Endothelial cell of umbilical vein (primary cell): ENCODE data around the gene ANKRD60. TPM values are rescaled to one million over a fixed set of nuclear protein-coding genes. Genes with fewer than 3 reads are reported as not detected.

Experiments
- BruUV-seq: library from RNA; stranded (reverse); fragments of 400-500 nt; replicated peaks from 2 replicates; lab custom pipeline; 2021; lab: Mats Ljungman, UMichigan
- CTCF ChIA-PET: fragments of 300-600, 350-600 bp; sonication (Branson Sonifier 250); formaldehyde crosslinking; loops from one replicate; lab custom pipeline; 2021; ENCODE audit warnings: antibody characterized with exemption, inconsistent platforms; lab: Charles Lee
- POLR2A ChIA-PET: fragments of 300-600, 350-600 bp; sonication (Branson Sonifier 250); formaldehyde crosslinking; loops from one replicate; lab custom pipeline; 2021; ENCODE audit warnings: antibody characterized with exemption, inconsistent platforms; lab: Charles Lee
- DNase-seq: peaks from one replicate; pipeline ENCODE4 v3.0.0-alpha.2; 2011; ENCODE audit warnings: low read depth, low spot score
- FAIRE-seq: peaks from 2 replicates; lab custom pipeline; 2011; peaks lifted over from hg19 to GRCh38; lab: Jason Lieb, UNC
- H2AFZ ChIP-seq: 2 replicates; pipeline ENCODE4 v1.6.0; 2012; ENCODE audit warnings: low read depth, low read length, control low read depth, inconsistent platforms
- H3K27ac ChIP-seq: 2 replicates; pipeline ENCODE4 v1.5.1; 2011; ENCODE audit warnings: low read depth, mild to moderate bottlenecking, control low read depth, low read length, moderate library complexity; ENCODE audit not compliant: insufficient read depth
- H3K27me3 ChIP-seq, 2 experiments: 2 replicates each; pipeline versions ENCODE4 v1.6.0 to v1.6.1; 2011; ENCODE audit warnings: low read length in 2 of 2, mixed read lengths in 1 of 2; ENCODE audit not compliant: control insufficient read depth in 2 of 2, insufficient read depth in 2 of 2
- H3K36me3 ChIP-seq, 2 experiments: 2 replicates in 1 of 2; 3 replicates in 1 of 2; pipeline ENCODE4 v1.5.1; 2011; ENCODE audit warnings: low read length in 2 of 2, mild to moderate bottlenecking in 1 of 2, moderate library complexity in 1 of 2; ENCODE audit not compliant: control insufficient read depth in 2 of 2, insufficient read depth in 2 of 2; ENCODE audit errors: extremely low read depth in 1 of 2
- H3K4me1 ChIP-seq: 3 replicates; pipeline ENCODE4 v1.5.1; 2011; ENCODE audit warnings: mild to moderate bottlenecking, low read length; ENCODE audit not compliant: control insufficient read depth, insufficient read depth; ENCODE audit errors: extremely low read depth
- H3K4me2 ChIP-seq: 2 replicates; pipeline ENCODE4 v1.6.1; 2011; ENCODE audit warnings: low read length, control low read depth, mixed read lengths; ENCODE audit not compliant: insufficient read depth
- H3K4me3 ChIP-seq, 3 experiments: fragments of 200-600 bp in 1 of 3; sonication (generic), shearing (Covaris generic) in 1 of 3; replicated peaks in 1 of 3; 2 replicates each; pipeline ENCODE4 v1.5.1; 2011 to 2016; ENCODE audit warnings: control low read depth in 3 of 3, low read length in 3 of 3, mild to moderate bottlenecking in 2 of 3, inconsistent platforms in 1 of 3, low read depth in 1 of 3, moderate library complexity in 1 of 3; ENCODE audit not compliant: insufficient read depth in 1 of 3
- H3K79me2 ChIP-seq: 2 replicates; pipeline ENCODE4 v1.6.0; 2012; ENCODE audit warnings: low read length, inconsistent platforms; ENCODE audit not compliant: control insufficient read depth, insufficient read depth
- H3K9ac ChIP-seq: replicated peaks from 2 replicates; pipeline ENCODE3; 2011; ENCODE audit warnings: low read length, control low read depth; ENCODE audit not compliant: insufficient read depth; ENCODE audit errors: extremely low read depth
- H3K9me1 ChIP-seq: replicated peaks from 3 replicates; pipeline ENCODE4 v1.6.0; 2011; ENCODE audit warnings: mild to moderate bottlenecking, low read length; ENCODE audit not compliant: control insufficient read depth, insufficient read depth; ENCODE audit errors: extremely low read depth
- H3K9me3 ChIP-seq: replicated peaks from 2 replicates; pipeline ENCODE4 v1.5.1; 2012; ENCODE audit warnings: low read length, inconsistent platforms; ENCODE audit not compliant: control insufficient read depth, insufficient read depth
- H4K20me1 ChIP-seq: replicated peaks from 2 replicates; pipeline ENCODE3; 2011; ENCODE audit warnings: mild to moderate bottlenecking, low read length; ENCODE audit not compliant: control insufficient read depth, insufficient read depth; ENCODE audit errors: extremely low read depth
- EZH2 ChIP-seq: IDR thresholded peaks from 2 replicates; pipeline ENCODE4 v1.6.1; 2012; ENCODE audit warnings: borderline replicate concordance, low read depth, mild to moderate bottlenecking, moderate library complexity, low read length, inconsistent platforms; ENCODE audit not compliant: severe bottlenecking
- FOS ChIP-seq: IDR thresholded peaks from 2 replicates; pipeline ENCODE4 v1.6.1; 2011; ENCODE audit warnings: mild to moderate bottlenecking, low read length, moderate library complexity, borderline replicate concordance; ENCODE audit not compliant: insufficient read depth
- GATA2 ChIP-seq: IDR thresholded peaks from 2 replicates; pipeline ENCODE4 v1.7.0; 2011; ENCODE audit warnings: low read depth, mild to moderate bottlenecking, moderate library complexity, mixed read lengths, low read length; ENCODE audit not compliant: insufficient read length, insufficient read depth
- JUN ChIP-seq: IDR thresholded peaks from 2 replicates; pipeline ENCODE4 v1.6.1; 2011; ENCODE audit warnings: borderline replicate concordance, low read depth; ENCODE audit not compliant: insufficient read length, insufficient read depth
- MYC ChIP-seq: IDR thresholded peaks from one replicate; pipeline ENCODE4 v1.6.1; 2011; ENCODE audit warnings: mild to moderate bottlenecking, low read depth, low read length
- POLR2A ChIP-seq: IDR thresholded peaks from 2 replicates; pipeline ENCODE4 v1.6.1; 2012; ENCODE audit warnings: low read depth, mild to moderate bottlenecking, control low read depth, low read length
- POLR2AphosphoS5 ChIP-seq: IDR thresholded peaks from 2 replicates; pipeline ENCODE4 v1.6.1; 2012; ENCODE audit warnings: low read depth, mild to moderate bottlenecking, control low read depth, low read length, moderate library complexity; ENCODE audit not compliant: insufficient read depth
- dilution Hi-C: fragments of 300-500 bp; cut with MboI; formaldehyde crosslinking; loops from one replicate; pipeline ENCODE4 v1.15.0; 2019; ENCODE audit warnings: low sequenced_read_pairs; ENCODE audit not compliant: extremely low pct_ligation_motif_present
- intact Hi-C: fragments of 100-400 bp; cut with micrococcal nuclease; formaldehyde crosslinking; loops from one replicate; pipeline ENCODE4 v1.10.0; 2022
- polyA plus RNA-seq, 4 experiments: library from polyadenylated mRNA; depleted of rRNA in 3 of 4; stranded (reverse) in 3 of 4; unstranded in 1 of 4; fragments of >200 nt; gene quantifications; 2 replicates each; pipeline versions ENCODE4 v1.2.1 to v1.2.3, GENCODE V29; 2011 to 2012; ENCODE audit warnings: missing spikeins in 1 of 4
- total RNA-seq: library from RNA; stranded (reverse); gene quantifications from 2 replicates; pipeline ENCODE4 v1.2.3, GENCODE V29; 2021
- TF ChIP-seq, protein P1 (sequence below), 2 donors: IDR thresholded peaks; 1 replicate in 1 of 2; 2 replicates in 1 of 2; pipeline ENCODE4 v1.5.1; 2011; ENCODE audit warnings: low read length in 2 of 2, mild to moderate bottlenecking in 2 of 2, moderate library complexity in 2 of 2, control low read depth in 1 of 2, inconsistent platforms in 1 of 2, low read depth in 1 of 2; ENCODE audit not compliant: insufficient read depth in 1 of 2; ENCODE audit errors: extremely low read depth in 1 of 2
- TF ChIP-seq, protein P2 (sequence below): IDR thresholded peaks from 2 replicates; pipeline ENCODE4 v1.6.1; 2011; ENCODE audit not compliant: insufficient read depth, insufficient read length

ANKRD60 gene
- total and polyA plus RNA-seq, 2 donors (not counting 3 experiments of a cell fraction or from before 2014, with no cell fraction given) = not detected

DNA sequence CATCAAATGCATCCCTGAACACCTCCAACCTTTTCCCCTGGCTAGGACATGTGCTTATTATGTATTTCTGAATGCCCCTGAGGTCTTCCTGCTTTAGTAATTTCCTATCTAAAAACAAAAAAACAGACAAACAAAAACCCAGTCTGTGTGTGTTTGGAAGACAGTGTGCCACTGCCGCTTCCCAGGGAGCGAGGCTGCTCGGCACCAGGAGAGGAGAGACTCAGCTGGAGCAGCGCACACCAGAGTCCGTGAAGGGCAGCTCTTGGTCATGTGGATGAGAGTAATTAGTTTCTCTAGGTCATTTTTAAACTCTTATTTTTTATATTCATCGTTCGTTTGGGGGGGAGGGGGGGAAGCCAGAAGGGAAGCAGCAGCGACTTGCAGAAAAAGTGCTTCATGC, 10.0 kb upstream of the ANKRD60 start:
- H3K4me1 ChIP-seq = peaks cover 13% of the 10 kb centered on the region
- intact Hi-C loops (loop anchor here (5.0 to 10.0 kb wide), 3 partner anchors 149 to 986 kb away; partner anchors contain the start of genes GNAS, GNAS-AS1 and VAPB), dilution Hi-C loops (loop anchor here (25.0 kb wide), 3 partner anchors 224 to 599 kb away; partner anchors contain the start of gene STX16)
- H2AFZ ChIP-seq = no peak overlapping the region
- no TSS peak for BruUV-seq
- no peak for DNase-seq
- no peaks in the 10 kb centered on the region for H4K20me1 ChIP-seq
- H3K79me2 ChIP-seq = no peaks in the 10 kb centered on the region
- no peak overlapping the region for H3K27ac ChIP-seq
- H3K27me3 ChIP-seq = no peaks in the 10 kb centered on the region
- H3K4me2 ChIP-seq = no peak overlapping the region
- no peak for FAIRE-seq
- H3K4me3 ChIP-seq = no peak overlapping the region
- ChIA-PET CTCF (interaction anchor here (1.2 to 3.1 kb wide), 4 partner anchors 8 to 150 kb away, joined by 3 to 8 read pairs (median 8); partner anchors contain the start of gene VAPB), POLR2A (no interaction called here)
- H3K9me1 ChIP-seq = no peaks in the 10 kb centered on the region
- TF ChIP-seq FOS (no peak), EZH2 (no peak), POLR2A (no peak), GATA2 (no peak), MYC (no peak), POLR2AphosphoS5 (no peak), JUN (no peak)
- TF ChIP-seq, protein P1, sequence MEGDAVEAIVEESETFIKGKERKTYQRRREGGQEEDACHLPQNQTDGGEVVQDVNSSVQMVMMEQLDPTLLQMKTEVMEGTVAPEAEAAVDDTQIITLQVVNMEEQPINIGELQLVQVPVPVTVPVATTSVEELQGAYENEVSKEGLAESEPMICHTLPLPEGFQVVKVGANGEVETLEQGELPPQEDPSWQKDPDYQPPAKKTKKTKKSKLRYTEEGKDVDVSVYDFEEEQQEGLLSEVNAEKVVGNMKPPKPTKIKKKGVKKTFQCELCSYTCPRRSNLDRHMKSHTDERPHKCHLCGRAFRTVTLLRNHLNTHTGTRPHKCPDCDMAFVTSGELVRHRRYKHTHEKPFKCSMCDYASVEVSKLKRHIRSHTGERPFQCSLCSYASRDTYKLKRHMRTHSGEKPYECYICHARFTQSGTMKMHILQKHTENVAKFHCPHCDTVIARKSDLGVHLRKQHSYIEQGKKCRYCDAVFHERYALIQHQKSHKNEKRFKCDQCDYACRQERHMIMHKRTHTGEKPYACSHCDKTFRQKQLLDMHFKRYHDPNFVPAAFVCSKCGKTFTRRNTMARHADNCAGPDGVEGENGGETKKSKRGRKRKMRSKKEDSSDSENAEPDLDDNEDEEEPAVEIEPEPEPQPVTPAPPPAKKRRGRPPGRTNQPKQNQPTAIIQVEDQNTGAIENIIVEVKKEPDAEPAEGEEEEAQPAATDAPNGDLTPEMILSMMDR (IDR thresholded peaks at IDR 0.05; ENCODE audit: extremely low read depth in 1 of 2, insufficient read depth in 1 of 2, low read depth in 1 of 2, low read length in 2 of 2) = no peak
- TF ChIP-seq, protein P2, sequence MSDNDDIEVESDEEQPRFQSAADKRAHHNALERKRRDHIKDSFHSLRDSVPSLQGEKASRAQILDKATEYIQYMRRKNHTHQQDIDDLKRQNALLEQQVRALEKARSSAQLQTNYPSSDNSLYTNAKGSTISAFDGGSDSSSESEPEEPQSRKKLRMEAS = no peak
- peaks cover 5 to 11% of the 10 kb centered on the region in 2 experiments for H3K36me3 ChIP-seq
- no peak overlapping the region for H3K9ac ChIP-seq
- no peaks in the 10 kb centered on the region for H3K9me3 ChIP-seq
